Astrocyte of the cerebellum (primary cell): ENCODE data around the gene KBTBD7.

ENCODE experiments used
- DNase-seq: peaks from one replicate; pipeline ENCODE4 v3.0.0-alpha.2; 2011; ENCODE audit warnings: low read depth
- H3K4me3 ChIP-seq: 2 replicates; pipeline ENCODE4 v1.5.1; 2011; ENCODE audit warnings: mild to moderate bottlenecking, low read depth, low read length, moderate library complexity
- in situ Hi-C: cut with HindIII; loops from 2 replicates; pipeline ENCODE4 v1.10.0; 2017; ENCODE audit warnings: low sequenced_read_pairs
- TF ChIP-seq, protein P1 (sequence below): IDR thresholded peaks from 2 replicates; pipeline ENCODE4 v1.5.1; 2012; ENCODE audit warnings: low read length, low read depth, moderate library complexity, mild to moderate bottlenecking; ENCODE audit errors: missing control alignments

The KBTBD7 gene

DNA sequence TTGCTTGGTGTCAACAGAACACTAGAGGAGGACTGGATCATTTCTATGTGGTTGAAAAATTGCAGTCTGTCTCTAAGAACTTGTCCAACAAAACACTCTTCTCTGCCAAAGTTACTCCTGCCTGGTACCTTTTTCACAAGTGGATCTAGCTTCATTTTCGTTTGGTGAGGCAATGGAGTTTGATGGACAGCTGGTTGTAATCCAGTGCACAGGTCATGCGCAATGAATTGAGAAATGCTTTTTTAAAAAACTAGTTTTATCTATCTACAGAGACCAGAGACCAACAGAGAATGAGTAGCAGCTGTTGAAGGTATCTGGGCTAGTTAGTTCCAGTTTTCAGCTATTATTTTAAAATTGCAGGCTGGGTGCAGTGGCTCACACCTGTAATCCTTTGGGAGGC lies 49.8 kb downstream of the KBTBD7 start:
- in situ Hi-C loops = no loop called here
- H3K4me3 ChIP-seq = no peak overlapping the region
- DNase-seq = no peak
- TF ChIP-seq, protein P1, sequence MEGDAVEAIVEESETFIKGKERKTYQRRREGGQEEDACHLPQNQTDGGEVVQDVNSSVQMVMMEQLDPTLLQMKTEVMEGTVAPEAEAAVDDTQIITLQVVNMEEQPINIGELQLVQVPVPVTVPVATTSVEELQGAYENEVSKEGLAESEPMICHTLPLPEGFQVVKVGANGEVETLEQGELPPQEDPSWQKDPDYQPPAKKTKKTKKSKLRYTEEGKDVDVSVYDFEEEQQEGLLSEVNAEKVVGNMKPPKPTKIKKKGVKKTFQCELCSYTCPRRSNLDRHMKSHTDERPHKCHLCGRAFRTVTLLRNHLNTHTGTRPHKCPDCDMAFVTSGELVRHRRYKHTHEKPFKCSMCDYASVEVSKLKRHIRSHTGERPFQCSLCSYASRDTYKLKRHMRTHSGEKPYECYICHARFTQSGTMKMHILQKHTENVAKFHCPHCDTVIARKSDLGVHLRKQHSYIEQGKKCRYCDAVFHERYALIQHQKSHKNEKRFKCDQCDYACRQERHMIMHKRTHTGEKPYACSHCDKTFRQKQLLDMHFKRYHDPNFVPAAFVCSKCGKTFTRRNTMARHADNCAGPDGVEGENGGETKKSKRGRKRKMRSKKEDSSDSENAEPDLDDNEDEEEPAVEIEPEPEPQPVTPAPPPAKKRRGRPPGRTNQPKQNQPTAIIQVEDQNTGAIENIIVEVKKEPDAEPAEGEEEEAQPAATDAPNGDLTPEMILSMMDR = no peak
